GM12891 (cell line): Measurements from ENCODE around the gene MTHFR.

ENCODE experiments used
- POLR2AphosphoS5 ChIP-seq: IDR thresholded peaks from 2 replicates; pipeline ENCODE4 v1.6.1; 2011; ENCODE audit warnings: low read depth, low read length, control low read depth
- SPI1 ChIP-seq: IDR thresholded peaks from 2 replicates; pipeline ENCODE4 v1.6.1; 2011; ENCODE audit warnings: low read depth, low read length, control low read depth
- TAF1 ChIP-seq: IDR thresholded peaks from 2 replicates; pipeline ENCODE4 v1.6.1; 2011; ENCODE audit warnings: low read depth, low read length, control low read depth

GRCh38 chr1:11807133-11807532 is 1.4 kb upstream of the MTHFR start:
- TF ChIP-seq POLR2AphosphoS5 (no peak), TAF1 (no peak), SPI1 (no peak)
